Activated CD8-positive, alpha-beta memory T cell treated with anti-CD3 and anti-CD28 coated beads, Interleukin-2, amount 50 U/mL, for 4 hours (primary cell): ENCODE measurements around the gene PGAM2.
A peak's percentile ranks its signal among the peaks of the same experiment; 100 is the strongest.

ENCODE experiments used
- DNase-seq: peaks from one replicate; pipeline ENCODE4 v3.0.0-alpha.2; 2020

The PGAM2 gene

DNA sequence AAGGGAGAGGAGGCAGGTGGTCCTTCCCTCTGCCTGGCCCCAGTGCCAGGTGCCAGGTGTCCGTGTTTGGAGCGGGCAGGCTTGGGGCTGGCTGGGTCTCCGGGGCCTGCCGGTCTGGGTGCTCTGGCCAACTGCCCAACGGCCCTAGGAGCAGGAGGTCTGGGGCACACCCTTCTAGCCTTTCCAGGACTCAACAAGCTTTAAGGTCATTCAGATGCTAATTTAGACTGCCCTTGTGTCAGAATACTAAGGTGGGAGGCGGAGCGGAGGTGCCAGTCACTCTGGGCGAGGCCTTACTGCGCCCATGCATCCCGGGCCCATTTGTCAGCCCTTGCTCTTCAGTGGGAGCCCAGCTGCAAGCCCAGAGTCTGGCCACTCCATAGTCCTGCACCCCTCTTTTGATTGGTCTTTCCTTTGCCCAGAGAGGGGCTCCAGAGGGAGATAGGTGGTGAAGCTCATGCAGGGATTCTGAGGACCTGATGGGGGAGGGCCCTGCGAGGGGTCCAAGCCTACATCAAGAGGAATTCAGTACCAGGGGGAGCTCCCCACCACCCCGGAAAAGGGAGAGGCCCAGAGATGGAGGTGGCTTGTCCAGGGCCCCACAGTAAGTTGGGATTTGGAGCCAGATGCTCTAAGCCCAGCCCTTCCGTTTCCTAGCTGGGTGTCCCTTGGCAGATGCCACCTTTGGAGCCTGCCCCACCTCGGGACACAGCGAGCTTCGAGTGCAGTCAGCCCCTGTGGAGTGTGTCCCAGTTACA, 1.3 kb downstream of the PGAM2 start:
- peak; percentile 15 for DNase-seq

DNA sequence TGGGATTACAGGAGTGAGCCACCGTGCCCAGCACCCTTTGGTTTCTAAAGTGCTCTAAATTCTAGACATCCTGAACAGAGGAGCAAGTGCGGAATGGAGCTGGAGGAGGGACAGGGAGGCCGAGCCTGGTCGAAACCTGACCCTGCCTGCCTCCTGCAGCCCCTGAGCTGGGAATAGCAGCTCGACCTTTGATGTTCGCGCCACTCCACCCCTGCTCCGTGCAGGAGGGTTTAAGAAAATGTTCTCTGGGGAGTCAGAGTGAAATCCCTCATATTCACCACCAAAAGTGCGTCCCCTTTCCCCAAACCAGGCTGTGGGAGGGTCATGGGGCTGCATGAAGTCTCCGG, 1.8 kb downstream of the PGAM2 start:
- no peak for DNase-seq

DNA sequence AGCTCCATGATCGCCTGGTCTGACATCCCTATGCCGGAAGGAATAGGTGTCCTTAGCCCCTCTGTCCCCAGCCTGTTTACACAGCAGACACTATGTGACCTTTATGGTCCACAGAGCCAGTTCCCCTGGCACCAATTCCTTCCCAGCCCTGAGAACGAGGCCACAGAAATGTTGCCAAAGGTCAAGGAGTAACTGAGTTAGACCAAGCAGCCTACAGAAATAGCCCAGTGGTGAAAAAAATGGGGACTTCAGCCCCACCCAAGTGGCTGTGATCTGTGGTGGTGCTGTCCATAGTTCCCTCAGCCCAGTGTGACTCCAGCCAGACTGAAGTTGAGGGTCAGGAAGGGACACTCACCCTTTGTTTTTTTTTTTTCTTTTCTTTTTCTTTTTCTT, 2.5 kb downstream of the PGAM2 start:
- peak; percentile 11 for DNase-seq

DNA sequence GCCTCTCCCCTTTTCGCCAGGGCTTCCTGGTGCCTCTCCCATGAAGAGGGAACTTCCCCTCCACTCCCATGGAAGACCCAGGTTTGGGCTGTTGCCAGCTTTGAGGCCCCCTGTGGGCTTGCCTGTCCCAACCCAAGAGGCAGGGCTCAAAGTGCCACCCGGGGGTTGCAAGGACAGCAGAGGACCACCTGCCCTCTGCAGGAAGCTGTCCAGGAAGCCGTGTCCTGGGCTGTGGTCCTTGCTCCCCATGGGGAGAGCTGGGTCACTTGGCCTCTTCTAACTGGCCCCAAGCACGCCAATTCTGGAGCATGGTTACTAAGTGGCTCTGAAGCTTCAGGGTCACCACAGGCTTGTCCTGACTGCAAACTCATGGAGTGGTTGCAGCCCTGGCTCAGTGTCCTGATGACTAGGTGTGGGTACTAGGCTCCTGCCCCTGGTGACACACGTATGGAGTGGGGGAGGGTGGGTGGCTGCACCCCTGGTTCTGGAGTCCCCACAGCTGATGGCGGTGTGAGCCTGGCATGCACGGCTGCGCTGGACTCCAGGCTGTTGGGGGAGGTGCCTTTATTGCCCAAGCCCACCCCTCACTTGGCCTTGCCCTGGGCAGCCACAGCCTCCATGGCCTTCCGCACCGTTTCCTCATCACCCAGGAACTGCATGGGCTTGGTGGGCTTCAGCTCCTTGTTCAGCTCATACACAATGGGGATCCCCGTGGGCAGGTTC, 3.0 kb downstream of the PGAM2 start:
- DNase-seq, result peak; percentile 14

DNA sequence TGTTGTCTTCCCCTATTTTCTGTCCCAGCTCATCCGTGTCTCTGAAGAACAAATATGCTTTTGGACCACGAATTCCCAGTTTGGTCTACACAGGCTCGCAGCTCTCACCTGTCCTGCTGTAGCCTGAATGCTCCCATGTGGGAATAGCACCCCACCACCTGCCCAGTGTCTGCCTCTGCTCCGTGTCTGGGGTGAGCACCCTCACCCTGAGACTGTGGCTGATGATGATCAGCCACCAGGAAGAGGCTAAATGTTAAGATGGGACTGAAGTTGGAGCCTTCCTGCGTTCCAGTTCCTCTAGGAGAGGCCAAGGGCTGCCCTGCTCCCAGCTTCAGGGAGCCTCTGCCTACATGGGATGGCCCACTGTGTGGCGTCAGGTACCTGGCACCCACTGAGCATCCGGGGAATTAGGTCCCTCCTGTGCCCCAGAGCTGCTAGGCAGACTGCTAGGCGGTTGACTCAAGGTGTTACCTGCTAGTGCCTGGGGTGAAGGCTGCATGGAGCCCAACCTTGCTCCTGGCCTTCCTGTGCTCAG, 3.7 kb downstream of the PGAM2 start:
- peak; percentile 14 for DNase-seq

DNA sequence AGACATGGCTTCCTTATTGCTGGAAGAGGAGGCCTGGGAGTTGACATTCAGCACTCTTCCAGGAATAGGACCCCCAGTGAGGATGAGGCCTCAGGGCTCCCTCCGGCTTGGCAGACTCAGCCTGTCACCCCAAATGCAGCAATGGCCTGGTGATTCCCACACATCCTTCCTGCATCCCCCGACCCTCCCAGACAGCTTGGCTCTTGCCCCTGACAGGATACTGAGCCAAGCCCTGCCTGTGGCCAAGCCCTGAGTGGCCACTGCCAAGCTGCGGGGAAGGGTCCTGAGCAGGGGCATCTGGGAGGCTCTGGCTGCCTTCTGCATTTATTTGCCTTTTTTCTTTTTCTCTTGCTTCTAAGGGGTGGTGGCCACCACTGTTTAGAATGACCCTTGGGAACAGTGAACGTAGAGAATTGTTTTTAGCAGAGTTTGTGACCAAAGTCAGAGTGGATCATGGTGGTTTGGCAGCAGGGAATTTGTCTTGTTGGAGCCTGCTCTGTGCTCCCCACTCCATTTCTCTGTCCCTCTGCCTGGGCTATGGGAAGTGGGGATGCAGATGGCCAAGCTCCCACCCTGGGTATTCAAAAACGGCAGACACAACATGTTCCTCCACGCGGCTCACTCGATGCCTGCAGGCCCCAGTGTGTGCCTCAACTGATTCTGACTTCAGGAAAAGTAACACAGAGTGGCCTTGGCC, 4.3 kb downstream of the PGAM2 start:
- peak; percentile 11 for DNase-seq

DNA sequence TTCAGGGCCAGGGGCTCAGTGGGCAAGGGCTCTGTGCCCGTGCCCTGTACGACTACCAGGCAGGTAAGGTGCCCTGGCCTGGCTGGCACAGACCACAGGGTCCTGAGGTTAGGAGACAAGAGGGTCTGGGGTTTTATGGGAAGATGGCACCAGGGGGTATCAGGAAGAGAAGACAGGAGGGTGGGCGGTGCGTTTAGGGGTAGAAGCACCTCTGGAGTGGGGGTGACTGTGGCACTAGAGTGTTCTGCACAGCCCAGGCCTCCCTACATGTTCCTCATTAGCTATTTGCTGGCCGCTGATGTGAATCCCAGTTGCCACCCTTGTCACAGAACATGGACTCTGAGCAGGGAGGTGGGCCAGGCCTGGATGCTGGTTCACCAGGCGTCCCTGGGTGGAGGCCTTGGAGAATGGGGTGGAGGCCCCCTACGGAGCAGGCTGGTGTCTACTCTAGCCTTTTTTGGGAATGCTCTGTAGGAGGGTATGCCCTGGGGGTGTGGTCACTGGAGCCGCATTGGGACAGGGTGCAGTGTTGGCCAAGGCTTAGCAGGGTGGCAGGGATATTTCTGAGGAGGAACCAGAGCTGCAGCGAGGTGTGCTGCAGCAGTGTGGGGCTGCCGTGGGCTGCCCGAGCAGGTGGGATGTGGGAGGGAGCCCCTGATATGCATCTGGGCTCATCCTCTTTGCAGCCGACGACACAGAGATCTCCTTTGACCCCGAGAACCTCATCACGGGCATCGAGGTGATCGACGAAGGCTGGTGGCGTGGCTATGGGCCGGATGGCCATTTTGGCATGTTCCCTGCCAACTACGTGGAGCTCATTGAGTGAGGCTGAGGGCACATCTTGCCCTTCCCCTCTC, 5.0 kb downstream of the PGAM2 start:
- DNase-seq, result peak; percentile 11

DNA sequence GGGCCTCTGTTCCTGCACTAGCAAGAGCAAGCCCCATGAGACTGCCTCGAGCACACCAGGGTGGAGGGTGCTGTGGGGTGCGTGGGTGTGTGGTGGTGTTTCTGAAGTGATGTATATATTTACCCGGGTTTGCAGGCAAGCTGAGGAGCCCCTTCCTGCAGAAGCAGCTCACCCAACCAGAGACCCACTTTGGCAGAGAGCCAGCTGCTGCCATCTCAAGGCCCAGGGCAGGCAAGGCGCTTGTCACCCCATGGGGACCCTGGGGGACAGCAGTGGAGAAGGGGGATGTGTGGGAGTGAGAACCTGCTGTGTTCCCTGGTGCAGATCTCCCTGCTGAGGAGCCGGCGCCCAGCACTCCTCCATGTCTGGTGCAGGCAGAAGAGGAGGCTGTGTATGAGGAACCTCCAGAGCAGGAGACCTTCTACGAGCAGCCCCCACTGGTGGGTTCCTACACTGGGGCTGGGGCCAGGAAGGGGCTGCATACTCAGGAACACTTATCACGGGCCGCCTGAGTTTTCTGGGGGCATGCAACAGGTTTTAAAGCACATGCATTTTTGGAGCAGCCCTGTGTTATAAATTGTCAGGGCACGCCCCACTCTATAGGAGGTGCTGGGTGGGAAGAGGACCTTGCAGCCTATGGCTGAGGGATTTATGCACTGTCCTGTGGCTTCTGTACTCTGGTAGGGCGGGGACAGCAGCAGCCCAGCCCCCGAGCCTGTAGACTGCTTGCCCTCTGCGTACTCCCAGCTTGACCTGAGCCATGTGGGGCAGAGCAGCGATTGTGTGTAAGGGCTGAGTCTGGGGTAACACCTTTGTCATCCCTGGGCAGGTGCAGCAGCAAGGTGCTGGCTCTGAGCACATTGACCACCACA, 5.9 kb downstream of the PGAM2 start:
- peak; percentile 55 for DNase-seq

DNA sequence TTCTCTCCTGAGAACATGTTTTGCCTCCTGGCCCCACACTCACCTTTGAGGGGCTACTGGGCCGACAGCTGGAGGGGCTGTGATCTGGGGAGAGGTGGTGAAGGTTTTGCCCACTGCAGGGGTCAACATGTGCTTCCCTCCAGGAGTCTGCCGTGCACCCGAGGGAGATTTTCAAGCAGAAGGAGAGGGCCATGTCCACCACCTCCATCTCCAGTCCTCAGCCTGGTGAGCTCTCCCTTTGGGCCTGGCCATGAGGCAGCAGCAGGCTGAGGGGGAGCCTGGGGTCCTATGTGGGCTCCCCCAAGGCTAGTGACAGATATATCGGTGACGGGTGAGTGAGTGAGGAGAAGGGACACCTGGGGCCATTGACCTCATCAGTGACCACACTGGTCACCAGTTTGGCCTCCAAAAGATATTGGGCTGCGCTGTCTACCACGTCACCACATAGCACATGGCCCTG, 6.6 kb downstream of the PGAM2 start:
- no peak for DNase-seq

DNA sequence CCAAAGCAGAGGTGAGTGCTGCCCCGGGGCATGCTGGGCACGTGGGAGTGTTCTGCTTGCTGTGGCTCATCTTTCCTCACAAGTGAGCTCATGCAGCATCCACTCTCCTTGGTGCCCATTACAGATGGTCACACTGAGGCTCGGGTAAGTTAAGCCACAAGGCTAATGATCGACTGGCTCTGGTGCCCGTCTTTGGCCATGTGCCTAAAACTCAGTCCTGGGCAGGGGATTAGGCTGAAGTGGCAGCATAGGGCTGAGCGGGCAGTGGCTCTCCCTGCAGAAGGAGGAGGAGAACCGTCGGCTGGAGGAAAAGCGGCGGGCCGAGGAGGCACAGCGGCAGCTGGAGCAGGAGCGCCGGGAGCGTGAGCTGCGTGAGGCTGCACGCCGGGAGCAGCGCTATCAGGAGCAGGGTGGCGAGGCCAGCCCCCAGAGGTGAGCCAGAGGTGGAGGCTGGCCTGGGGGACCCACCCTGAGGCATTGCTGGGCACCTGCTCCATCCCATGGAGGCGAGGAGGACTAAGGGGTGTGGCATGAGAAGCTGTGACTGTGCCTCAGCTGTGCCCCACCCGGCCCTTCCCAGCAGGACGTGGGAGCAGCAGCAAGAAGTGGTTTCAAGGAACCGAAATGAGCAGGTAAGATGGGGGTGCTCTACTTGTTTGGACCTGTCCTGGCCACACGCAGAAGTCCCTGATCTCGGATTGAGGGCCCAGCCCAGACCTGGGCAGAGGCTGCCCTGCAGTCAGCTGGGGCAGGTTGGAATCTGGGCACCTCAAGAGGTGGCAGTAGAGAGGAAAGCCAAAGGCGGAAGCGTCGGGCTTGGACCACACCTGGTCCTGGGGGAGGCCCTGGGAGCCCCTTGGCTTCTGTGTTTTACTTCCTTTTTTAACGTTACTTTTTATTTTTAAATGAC, 7.3 kb downstream of the PGAM2 start:
- peak; percentile 11 for DNase-seq

DNA sequence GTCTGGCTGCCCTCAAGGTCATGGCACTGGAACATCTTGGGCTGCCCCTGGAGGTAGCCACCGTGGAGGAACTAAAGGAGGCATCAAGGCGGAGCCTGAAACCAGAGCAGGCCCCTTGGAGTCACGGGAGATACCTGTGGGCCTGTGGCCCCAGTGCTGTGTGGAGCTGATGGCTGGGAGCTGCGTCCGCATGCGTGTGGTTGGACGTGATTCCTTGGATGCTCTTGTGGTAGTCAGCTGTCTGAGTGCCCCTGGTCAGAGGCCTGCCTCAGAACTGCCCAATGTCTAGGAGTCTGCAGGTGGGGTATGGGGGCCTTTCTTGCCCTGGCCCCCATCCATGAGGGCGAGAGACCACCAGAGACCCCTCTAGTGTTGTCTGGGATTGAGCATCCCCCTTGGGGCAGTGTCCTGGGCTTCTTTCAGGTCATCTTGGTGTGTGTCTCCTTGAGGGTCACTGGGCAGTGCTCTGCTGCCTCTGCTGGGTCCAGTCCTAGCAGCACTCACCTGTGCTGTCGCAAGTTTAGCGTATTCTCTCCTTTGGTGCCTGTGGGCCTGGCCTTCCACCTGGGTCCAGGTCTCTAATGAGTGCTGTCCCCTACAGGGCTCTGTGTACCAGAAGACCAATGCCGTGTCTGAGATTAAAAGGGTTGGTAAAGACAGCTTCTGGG, 8.1 kb downstream of the PGAM2 start:
- no peak for DNase-seq

DNA sequence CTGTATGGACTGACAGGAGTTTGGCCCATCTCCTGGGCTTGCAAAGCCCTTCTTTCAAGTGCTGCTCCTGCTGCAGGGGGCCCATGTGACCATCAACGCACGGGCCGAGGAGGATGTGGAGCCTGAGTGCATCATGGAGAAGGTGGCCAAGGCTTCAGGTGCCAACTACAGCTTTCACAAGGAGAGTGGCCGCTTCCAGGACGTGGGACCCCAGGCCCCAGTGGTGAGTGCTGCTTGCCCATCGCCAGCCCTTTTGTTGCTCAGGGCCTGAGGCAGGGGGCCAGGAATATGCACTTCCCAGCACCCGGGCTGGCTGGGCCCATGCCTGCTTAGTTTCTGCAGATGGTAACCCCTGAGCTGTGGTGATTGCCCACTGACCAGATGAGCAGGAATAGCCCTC, 8.7 kb downstream of the PGAM2 start:
- no peak for DNase-seq

DNA sequence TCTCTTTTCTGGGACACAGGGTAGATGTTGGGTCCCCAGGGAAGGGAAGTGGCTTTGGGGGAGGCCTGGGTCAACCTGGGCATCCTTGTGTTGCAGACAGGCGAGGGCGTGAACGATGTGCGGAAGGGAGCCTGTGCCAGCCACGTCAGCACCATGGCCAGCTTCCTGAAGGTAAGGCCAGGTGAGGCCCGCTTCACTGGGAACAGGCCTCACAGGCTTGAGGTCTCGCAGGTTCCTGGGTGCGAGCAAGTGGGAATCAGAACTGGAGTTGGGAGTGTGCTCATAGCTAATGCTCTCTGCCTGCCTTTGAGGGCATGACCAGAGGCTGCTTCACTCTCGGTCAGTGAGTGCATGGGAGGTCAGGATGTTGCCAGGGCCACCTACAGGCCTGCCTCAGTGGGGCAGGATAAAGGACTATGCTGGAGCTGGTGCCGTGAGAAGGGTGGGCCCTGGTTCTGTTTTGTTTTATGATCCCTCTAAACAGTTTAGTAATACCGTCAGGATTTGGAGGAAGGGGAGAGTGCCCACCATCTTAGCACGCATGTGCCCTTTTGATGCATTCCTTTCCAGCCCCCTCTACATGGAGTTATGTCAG, 12.5 kb downstream of the PGAM2 start:
- no peak for DNase-seq

DNA sequence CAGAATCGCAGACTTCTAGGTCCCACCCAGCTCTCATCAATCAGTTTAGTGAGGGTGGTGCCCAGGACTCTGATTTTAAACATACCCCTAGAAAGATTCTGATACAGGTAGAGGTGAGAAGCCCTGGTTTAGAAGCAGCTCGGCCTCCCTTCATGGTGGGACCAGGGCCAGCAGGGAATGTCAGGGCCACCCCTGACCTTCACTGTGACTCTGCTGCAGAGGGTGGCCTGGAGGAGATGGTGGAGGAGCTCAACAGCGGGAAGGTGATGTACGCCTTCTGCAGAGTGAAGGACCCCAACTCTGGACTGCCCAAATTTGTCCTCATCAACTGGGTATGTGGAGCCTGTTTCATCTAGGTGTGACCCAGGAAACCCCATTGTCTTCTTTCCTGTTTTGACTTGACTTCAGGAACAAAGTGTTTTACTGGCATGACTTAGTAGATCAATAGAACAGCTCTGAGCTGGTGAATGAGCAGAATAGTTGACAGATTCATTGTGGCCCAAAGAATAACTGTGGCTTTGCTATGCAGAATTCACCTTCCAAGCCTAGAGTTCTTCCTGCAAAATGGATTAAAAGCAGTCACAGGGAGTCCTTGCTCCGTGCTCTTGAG, 13.7 kb downstream of the PGAM2 start:
- DNase-seq, result no peak

DNA sequence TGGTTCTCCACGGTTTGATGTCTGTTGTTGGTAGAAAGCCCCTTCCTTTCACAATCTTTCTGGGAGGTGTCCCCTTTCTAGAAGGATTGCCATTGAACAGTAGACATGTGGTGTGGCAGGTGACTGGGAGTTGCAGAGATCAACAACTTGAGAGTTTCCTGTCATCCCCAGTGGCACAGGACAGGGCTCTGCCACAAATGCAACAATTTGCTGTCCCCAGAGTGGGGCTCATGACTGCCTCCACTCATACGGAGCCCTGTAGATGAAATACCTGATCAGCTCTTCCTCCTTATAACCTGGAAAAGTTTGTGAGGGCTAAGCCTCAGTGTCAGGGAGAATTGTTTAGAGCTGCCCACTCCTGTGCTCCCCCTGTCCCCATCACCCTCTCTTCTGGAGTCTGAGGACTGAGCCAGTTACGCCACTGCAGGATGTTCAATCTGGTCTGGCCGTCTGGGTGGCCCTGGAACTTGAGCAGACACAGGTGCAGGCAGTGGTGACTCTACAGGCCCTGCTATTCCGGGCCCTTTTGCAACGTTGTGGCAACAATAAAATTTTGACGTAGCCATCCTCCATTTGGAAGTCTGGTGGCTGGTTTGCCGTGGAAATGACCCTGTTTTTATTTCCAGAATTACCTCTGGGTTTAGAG, 14.3 kb downstream of the PGAM2 start:
- DNase-seq, result no peak

DNA sequence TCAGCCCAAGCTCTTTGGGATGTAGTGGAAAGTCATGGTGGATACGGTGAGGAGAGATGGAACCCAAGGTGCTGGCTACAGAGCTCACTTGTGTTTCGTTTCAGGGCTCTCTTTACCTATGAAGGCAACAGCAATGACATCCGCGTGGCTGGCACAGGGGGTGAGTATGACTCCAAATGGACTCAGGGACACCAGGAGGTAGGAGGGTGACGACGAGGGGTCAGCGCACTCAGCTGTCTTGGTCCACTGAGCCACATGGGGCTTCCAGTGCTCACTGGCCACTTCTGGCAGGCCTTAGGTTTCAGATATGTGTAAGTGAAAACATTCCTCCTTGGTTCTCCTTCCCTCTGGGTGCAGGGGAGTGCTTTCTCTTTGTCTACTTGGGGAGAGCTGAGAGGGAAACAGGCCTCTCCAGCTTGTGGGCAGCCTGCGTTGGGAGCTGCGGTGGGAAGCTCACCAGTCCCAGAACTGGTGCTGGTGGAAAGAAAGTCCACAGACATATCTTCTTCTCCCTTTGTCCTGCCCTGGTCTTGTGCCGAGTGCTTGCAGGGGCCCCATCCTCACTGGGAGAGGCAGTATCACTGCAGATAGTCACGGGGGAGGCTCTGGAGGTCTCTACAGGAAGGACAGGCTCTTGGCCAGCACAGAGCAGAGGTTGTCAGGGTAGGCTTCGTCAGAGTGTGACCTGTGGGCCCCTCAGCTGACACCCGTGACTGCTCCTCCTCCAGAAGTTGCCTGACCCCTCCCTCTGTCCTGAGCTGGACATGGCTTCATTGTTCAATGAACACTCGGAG, 15.0 kb downstream of the PGAM2 start:
- DNase-seq, result no peak

DNA sequence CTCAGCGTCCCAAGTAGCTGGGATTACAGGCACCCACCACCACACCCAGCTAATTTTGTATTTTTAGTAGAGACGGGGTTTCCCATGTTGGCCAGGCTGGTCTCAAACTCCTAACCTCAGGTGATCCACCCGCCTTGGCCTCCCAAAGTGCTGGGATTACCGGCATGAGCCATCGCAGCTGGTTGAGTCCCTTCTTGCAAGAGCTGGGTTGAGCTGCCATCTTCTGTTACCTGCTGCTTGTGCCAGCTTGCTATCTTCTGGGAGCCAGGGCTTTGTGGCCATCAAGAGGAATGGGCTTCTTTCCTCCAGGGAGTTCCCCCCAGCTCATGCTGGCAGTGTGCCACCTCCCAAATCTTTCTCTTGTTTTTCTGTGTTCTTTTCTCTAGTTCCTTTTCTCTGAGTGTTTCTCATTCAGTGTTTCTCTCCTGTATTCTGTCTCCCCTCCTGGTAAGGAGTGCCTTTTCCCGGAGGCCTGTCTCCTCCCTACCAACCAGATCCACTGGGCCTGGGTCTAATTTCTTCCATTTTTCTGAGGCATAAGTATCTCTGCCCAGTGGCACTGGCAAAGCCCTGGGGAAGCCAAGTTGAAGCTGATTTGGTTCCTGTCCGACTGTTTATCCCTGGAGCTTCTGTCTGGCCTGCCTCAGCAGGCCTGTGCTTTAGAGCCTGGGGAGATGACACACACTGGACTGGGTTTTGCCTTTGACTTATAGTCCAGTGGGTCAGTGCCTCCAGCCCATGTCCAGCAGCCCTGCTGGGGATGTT, 17.2 kb downstream of the PGAM2 start:
- DNase-seq, result no peak
